Spleen (tissue), 11 donors: ENCODE measurements around the gene LRRC8A. TPM values are rescaled to one million over a fixed set of nuclear protein-coding genes. Genes with fewer than 3 reads are reported as not detected.

Experiments used
- DNase-seq: peaks from one replicate; pipeline ENCODE4 v3.0.0-alpha.2; 2020
- H3K27ac ChIP-seq, 8 donors: fragments of 200-600 bp; sonication (generic) in 7 of 8; 1 replicate in 4 of 8; 2 replicates in 4 of 8; pipeline versions ENCODE4 v1.5.0 to v1.8.0; 2016 to 2021; ENCODE audit warnings: inconsistent platforms in 4 of 8, mild to moderate bottlenecking in 4 of 8, moderate library complexity in 1 of 8
- H3K27me3 ChIP-seq, 7 donors: fragments of 200-600 bp; sonication (generic) in 6 of 7; replicated peaks in 1 of 7; 1 replicate in 4 of 7; 2 replicates in 3 of 7; pipeline versions ENCODE4 v1.5.0 to v1.8.0; 2016 to 2021; ENCODE audit warnings: inconsistent platforms in 3 of 7, mild to moderate bottlenecking in 1 of 7
- H3K36me3 ChIP-seq, 6 donors: fragments of 200-600 bp; sonication (generic) in 5 of 6; 1 replicate in 4 of 6; 2 replicates in 2 of 6; pipeline versions ENCODE4 v1.5.0 to v1.8.0; 2016 to 2021; ENCODE audit warnings: inconsistent platforms in 2 of 6
- H3K4me1 ChIP-seq, 6 donors: fragments of 200-600 bp; sonication (generic) in 5 of 6; 1 replicate in 3 of 6; 2 replicates in 3 of 6; pipeline versions ENCODE4 v1.5.0 to v1.8.0; 2016 to 2021; ENCODE audit warnings: inconsistent platforms in 3 of 6
- H3K4me3 ChIP-seq, 8 donors: fragments of 200-600 bp; sonication (generic) in 7 of 8; 1 replicate in 4 of 8; 2 replicates in 4 of 8; pipeline versions ENCODE4 v1.5.0 to v1.8.0; 2016 to 2021; ENCODE audit warnings: inconsistent platforms in 4 of 8, mild to moderate bottlenecking in 4 of 8, moderate library complexity in 2 of 8
- H3K9me3 ChIP-seq, 8 donors: fragments of 200-600 bp; sonication (generic) in 7 of 8; 1 replicate in 4 of 8; 2 replicates in 4 of 8; pipeline versions ENCODE4 v1.5.0 to v1.8.0; 2016 to 2021; ENCODE audit warnings: inconsistent platforms in 4 of 8
- CTCF ChIP-seq, 11 experiments: fragments of 200-600 bp in 7 of 11; fragments of 450-650 bp in 4 of 11; sonication (generic) in 4 of 11; IDR thresholded peaks in 8 of 11; conservative IDR thresholded peaks in 3 of 11; 1 replicate in 7 of 11; 2 replicates in 4 of 11; pipeline versions ENCODE4 v1.4.0 to v1.8.0; 2016 to 2021; ENCODE audit warnings: antibody characterized with exemption in 11 of 11, inconsistent platforms in 4 of 11, mild to moderate bottlenecking in 1 of 11
- POLR2A ChIP-seq, 3 donors: fragments of 450-650 bp; IDR thresholded peaks; one replicate each; pipeline ENCODE4 v1.5.1; 2017; ENCODE audit warnings: antibody characterized with exemption in 3 of 3, mild to moderate bottlenecking in 1 of 3
- POLR2AphosphoS5 ChIP-seq, 3 donors: sonication (generic); formaldehyde crosslinking; IDR thresholded peaks; one replicate each; pipeline ENCODE4 v1.5.1; 2017; ENCODE audit warnings: antibody characterized with exemption in 3 of 3
- WGBS, 5 donors: extraction: QIAGEN DNeasy Blood & Tissue Kit in 3 of 5; methylation state at CpG; one replicate each; pipeline versions ENCODE4 v1.1.5 to v1.1.7; 2013 to 2018; 5-methylcytosine and 5-hydroxymethylcytosine counted together
- intact Hi-C: fragments of 100-400 bp; cut with DNase I; formaldehyde crosslinking; loops from one replicate; pipeline ENCODE4 v1.15.0; 2023; ENCODE audit warnings: low total_unique reads
- polyA plus RNA-seq, 3 donors: library from polyadenylated mRNA; stranded (reverse); fragments of 200-250 nt; gene quantifications; one replicate each; pipeline ENCODE4 v1.2.1, GENCODE V29; 2013
- total RNA-seq, 7 donors: library from RNA; depleted of rRNA in 3 of 7; stranded (reverse); fragments of >200 nt in 3 of 7; fragmentation: NEBNext Ultra II Directional in 4 of 7; extraction: Animal tissue kit (Norgen Biotek cat#: 25700) in 4 of 7; gene quantifications; one replicate each; pipeline versions ENCODE4 v1.1.0 to v1.2.1, GENCODE V29; 2016 to 2021
- donor health status: healthy with polysubstance abuse.
- donor health status: DM: no; HTN: no; CAD: no; lungs with moderate emphysema.
- donor health status: DM: no; HTN: no; CAD: no.
- donor health status: Bipolar disorder and iron deficiency.
- donor health status: healthy.
- donor health status: DM: no; HTN: no; CAD: no.
- donor health status: DM: yes; HTN: yes; CAD: no.

The LRRC8A gene
- total and polyA plus RNA-seq, 10 donors = 3.5 to 59.0 (median 28.4) TPM

- H3K4me1 ChIP-seq = peaks cover 0 to 63% (median 39%) of the 10 kb centered on the region in 6 donors
- intact Hi-C loops = no loop called here
- H3K27ac ChIP-seq = peak overlapping the region; percentile 6 to 84 (median 74)
- no peaks in the 10 kb centered on the region for H3K9me3 ChIP-seq
- H3K36me3 ChIP-seq = peaks cover 0 to 24% (median 10%) of the 10 kb centered on the region in 6 donors
- no peak for DNase-seq
- peak overlapping the region; percentile 24 to 66 (median 37) for H3K4me3 ChIP-seq
- H3K27me3 ChIP-seq = peaks cover 0 to 9% (median 0%) of the 10 kb centered on the region in 7 donors
- TF ChIP-seq POLR2AphosphoS5 (IDR thresholded peaks at IDR 0.05) = peak in 2 of 3 donors; percentile 46 to 66
- no peak for TF ChIP-seq POLR2A (IDR thresholded peaks at IDR 0.05)
- TF ChIP-seq CTCF (IDR thresholded peaks at IDR 0.05 in 8 of 11, conservative IDR thresholded peaks at IDR 0.05 in 3 of 11) = no peak
- WGBS, 5 donors = 12 to 28% (median 17%) methylated on average over 23 to 32 of the region's 32 CpGs
These were observed 40.2 kb downstream of the LRRC8A start for GRCh38 chr9:128921881-128922763.

- no peak for TF ChIP-seq CTCF (IDR thresholded peaks at IDR 0.05 in 8 of 11, conservative IDR thresholded peaks at IDR 0.05 in 3 of 11)
- no peak for TF ChIP-seq POLR2AphosphoS5 (IDR thresholded peaks at IDR 0.05)
- TF ChIP-seq POLR2A (IDR thresholded peaks at IDR 0.05) = no peak
- peak overlapping the region in 1 of 8 donors; percentile 66 for H3K4me3 ChIP-seq
These were observed 41.6 kb downstream of the LRRC8A start for GRCh38 chr9:128923493-128923883.

GRCh38 chr9:128927731-128928411 is 45.9 kb downstream of the LRRC8A start:
- intact Hi-C loops = loop anchor here (2.0 kb wide), 1 partner anchor 65 kb away; no protein-coding TSS in a partner anchor
- Histone ChIP-seq H3K36me3 (no peaks in the 10 kb centered on the region), H3K4me1 (peaks cover 5 to 20% (median 9%) of the 10 kb centered on the region in 6 donors), H3K27ac (no peak overlapping the region), H3K4me3 (no peak overlapping the region), H3K27me3 (no peaks in the 10 kb centered on the region), H3K9me3 (no peaks in the 10 kb centered on the region)
- TF ChIP-seq POLR2AphosphoS5 (IDR thresholded peaks at IDR 0.05) (peak in 2 of 3 donors; percentile 25 to 40), POLR2A (IDR thresholded peaks at IDR 0.05) (no peak), CTCF (IDR thresholded peaks at IDR 0.05 in 8 of 11, conservative IDR thresholded peaks at IDR 0.05 in 3 of 11) (peak; percentile 56 to 95 (median 88))
- WGBS, 5 donors = 32 to 41% (median 35%) methylated on average over 10 of the region's 10 CpGs
- no peak for DNase-seq

More at GRCh38 chr9:128923493-128923883, 41.6 kb downstream of the LRRC8A start:
- DNase-seq = no peak
- Histone ChIP-seq H3K27me3 (peaks cover 0 to 9% (median 0%) of the 10 kb centered on the region in 7 donors), H3K9me3 (no peaks in the 10 kb centered on the region), H3K27ac (peak overlapping the region in 1 of 8 donors; percentile 84), H3K36me3 (peaks cover 0 to 10% (median 0%) of the 10 kb centered on the region in 6 donors), H3K4me1 (peaks cover 6 to 62% (median 42%) of the 10 kb centered on the region in 6 donors)
- intact Hi-C loops = no loop called here
- WGBS, 5 donors = 90 to 98% (median 94%) methylated on average over 6 of the region's 6 CpGs
